Measurements from ENCODE around the gene RUVBL1. TPM values are rescaled to one million over a fixed set of nuclear protein-coding genes. Genes with fewer than 3 reads are reported as not detected.
A peak's percentile ranks its signal among the peaks of the same experiment; 100 is the strongest.
"Not testable (repeated sequence)": the region's sequence is repeated elsewhere in the genome, so short reads cannot be mapped to it uniquely, and the experiment has no call there.

The RUVBL1 gene
- total RNA-seq, 4 donors from 2014 or later = 14.4 to 21.2 (median 19.8) TPM

GRCh38 chr3:128166971-128167453 is 43.4 kb upstream of the RUVBL1 start:
- no peak overlapping the region for H3K4me3 ChIP-seq (ENCODE audit: low read depth, poor library complexity, severe bottlenecking)
- no peak for TF ChIP-seq CTCF (IDR thresholded peaks at IDR 0.05)
- TF ChIP-seq POLR2A (IDR thresholded peaks at IDR 0.05) = no peak
- intact Hi-C loops (cut with DNase I; ENCODE audit: low total_unique reads) = no loop called here
- WGBS, 2 donors = 91 to 96% methylated on average over 5 of the region's 5 CpGs
- peak in 1 of 2 donors; percentile 15 for DNase-seq (ENCODE audit: low spot score in 2 of 2)

GRCh38 chr3:128163432-128163831 is 39.8 kb upstream of the RUVBL1 start:
- no peak overlapping the region for H3K4me3 ChIP-seq (ENCODE audit: low read depth, poor library complexity, severe bottlenecking)
- TF ChIP-seq CTCF (IDR thresholded peaks at IDR 0.05) = no peak
- TF ChIP-seq POLR2A (IDR thresholded peaks at IDR 0.05) = no peak
- WGBS, 2 donors = 94 to 95% methylated on average over 5 of the region's 5 CpGs
- no peak for DNase-seq (ENCODE audit: low spot score in 2 of 2)
- intact Hi-C loops (cut with DNase I; ENCODE audit: low total_unique reads) = no loop called here

GRCh38 chr3:128160661-128161060 is 37.0 kb upstream of the RUVBL1 start:
- 91 to 92% methylated on average over 5 of the region's 5 CpGs for WGBS, 2 donors
- TF ChIP-seq CTCF (IDR thresholded peaks at IDR 0.05) (no peak), POLR2A (IDR thresholded peaks at IDR 0.05) (no peak)
- no peak overlapping the region for H3K4me3 ChIP-seq (ENCODE audit: low read depth, poor library complexity, severe bottlenecking)
- intact Hi-C loops (cut with DNase I; ENCODE audit: low total_unique reads) = no loop called here
- DNase-seq (ENCODE audit: low spot score in 2 of 2) = no peak

- DNase-seq (ENCODE audit: low spot score in 2 of 2) = no peak
- 93 to 95% methylated on average over 3 of the region's 3 CpGs for WGBS, 2 donors
- intact Hi-C loops (cut with DNase I; ENCODE audit: low total_unique reads) = no loop called here
- no peak overlapping the region for H3K4me3 ChIP-seq (ENCODE audit: low read depth, poor library complexity, severe bottlenecking)
- TF ChIP-seq POLR2A (IDR thresholded peaks at IDR 0.05) (no peak), CTCF (IDR thresholded peaks at IDR 0.05) (no peak)
Observed at GRCh38 chr3:128155616-128156360, 32.2 kb upstream of the RUVBL1 start.

GRCh38 chr3:128154354-128154753 is 30.7 kb upstream of the RUVBL1 start:
- intact Hi-C loops (cut with DNase I; ENCODE audit: low total_unique reads) = not testable (repeated sequence)
- peak overlapping the region; percentile 82 for H3K4me3 ChIP-seq (ENCODE audit: low read depth, poor library complexity, severe bottlenecking)
- 84 to 89% methylated on average over 16 of the region's 16 CpGs for WGBS, 2 donors
- DNase-seq (ENCODE audit: low spot score in 2 of 2) = peak in 1 of 2 donors; percentile 66

- intact Hi-C loops (cut with DNase I; ENCODE audit: low total_unique reads) = no loop called here
- peak; percentile 59 to 95 for DNase-seq (ENCODE audit: low spot score in 2 of 2)
- no peak for TF ChIP-seq POLR2A (IDR thresholded peaks at IDR 0.05)
- TF ChIP-seq CTCF (IDR thresholded peaks at IDR 0.05) = no peak
- H3K4me3 ChIP-seq (ENCODE audit: low read depth, poor library complexity, severe bottlenecking) = peak within 1 kb of the TSS; percentile 82
- 0 to 1% methylated on average over 45 to 56 of the region's 96 CpGs for WGBS, 2 donors
Observed at GRCh38 chr3:128153156-128154041, 29.8 kb upstream of the RUVBL1 start, which contains the start of gene EEFSEC. Gene EEFSEC (plus strand): TSS chr3:128153481. CDS start chr3:128153508, 27 bp downstream.

Measured in lower leg skin (tissue), 4 donors.